ENCODE measurements around the gene HSPG2. TPM values are rescaled to one million over a fixed set of nuclear protein-coding genes. Genes with fewer than 3 reads are reported as not detected.
A peak's percentile ranks its signal among the peaks of the same experiment; 100 is the strongest.

HSPG2 gene
- total RNA-seq, 1 donor from 2014 or later = 28.7 TPM

DNA sequence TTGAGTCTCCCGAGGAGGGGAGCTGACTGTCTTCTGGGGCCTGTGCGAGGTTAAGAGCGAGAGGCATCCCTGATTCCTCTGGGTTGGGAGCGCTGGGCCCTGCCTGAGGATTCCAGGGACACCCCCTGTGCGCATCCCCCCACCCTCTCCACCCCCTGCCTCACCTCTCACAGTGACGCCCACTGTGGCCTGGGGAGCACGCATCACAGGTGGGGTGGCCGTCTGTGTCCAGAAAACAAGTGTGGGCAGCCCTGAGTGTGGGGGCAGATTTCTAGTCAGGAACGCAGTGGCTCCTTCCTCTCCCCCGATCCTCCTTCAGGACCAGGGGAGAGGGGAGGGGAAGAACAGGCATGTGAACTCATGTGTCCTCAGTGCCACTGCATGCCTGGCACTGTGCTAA is 63.3 kb downstream of the HSPG2 start:
- FAIRE-seq (no peak), DNase-seq (ENCODE audit: low read depth) (no peak)
- TF ChIP-seq, protein P1, sequence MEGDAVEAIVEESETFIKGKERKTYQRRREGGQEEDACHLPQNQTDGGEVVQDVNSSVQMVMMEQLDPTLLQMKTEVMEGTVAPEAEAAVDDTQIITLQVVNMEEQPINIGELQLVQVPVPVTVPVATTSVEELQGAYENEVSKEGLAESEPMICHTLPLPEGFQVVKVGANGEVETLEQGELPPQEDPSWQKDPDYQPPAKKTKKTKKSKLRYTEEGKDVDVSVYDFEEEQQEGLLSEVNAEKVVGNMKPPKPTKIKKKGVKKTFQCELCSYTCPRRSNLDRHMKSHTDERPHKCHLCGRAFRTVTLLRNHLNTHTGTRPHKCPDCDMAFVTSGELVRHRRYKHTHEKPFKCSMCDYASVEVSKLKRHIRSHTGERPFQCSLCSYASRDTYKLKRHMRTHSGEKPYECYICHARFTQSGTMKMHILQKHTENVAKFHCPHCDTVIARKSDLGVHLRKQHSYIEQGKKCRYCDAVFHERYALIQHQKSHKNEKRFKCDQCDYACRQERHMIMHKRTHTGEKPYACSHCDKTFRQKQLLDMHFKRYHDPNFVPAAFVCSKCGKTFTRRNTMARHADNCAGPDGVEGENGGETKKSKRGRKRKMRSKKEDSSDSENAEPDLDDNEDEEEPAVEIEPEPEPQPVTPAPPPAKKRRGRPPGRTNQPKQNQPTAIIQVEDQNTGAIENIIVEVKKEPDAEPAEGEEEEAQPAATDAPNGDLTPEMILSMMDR (IDR thresholded peaks at IDR 0.05; ENCODE audit: insufficient read depth, low read length, severe bottlenecking) = no peak
- Histone ChIP-seq H3K4me3 (ENCODE audit: low read depth, low read length) (no peak overlapping the region), H3K27me3 (ENCODE audit: control insufficient read depth, insufficient read depth, low read length) (no peaks in the 10 kb centered on the region), H3K36me3 (ENCODE audit: control insufficient read depth, insufficient read depth, low read length) (peaks cover 59% of the 10 kb centered on the region)

DNA sequence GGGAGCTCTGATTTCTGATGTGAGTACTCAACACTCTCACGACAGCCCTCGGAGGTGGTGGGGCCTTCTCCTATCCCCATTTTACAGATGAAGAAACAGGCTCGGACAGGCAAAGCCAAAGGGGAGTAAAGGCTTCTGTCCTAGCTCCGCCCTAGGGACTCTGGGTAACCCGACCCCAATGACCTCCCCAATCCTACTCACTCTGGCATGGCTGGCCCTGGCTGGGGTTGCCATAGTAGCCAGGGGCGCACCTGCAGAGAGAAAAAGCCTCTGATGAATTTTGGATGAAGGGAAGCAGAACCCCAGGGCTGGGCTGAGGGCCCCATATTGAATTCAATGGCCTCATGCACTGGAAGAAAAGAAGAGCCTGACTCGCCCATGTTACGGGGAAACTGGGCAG is 63.9 kb downstream of the HSPG2 start:
- DNase-seq (ENCODE audit: low read depth) (no peak), FAIRE-seq (no peak)
- Histone ChIP-seq H3K27me3 (ENCODE audit: control insufficient read depth, insufficient read depth, low read length) (no peaks in the 10 kb centered on the region), H3K36me3 (ENCODE audit: control insufficient read depth, insufficient read depth, low read length) (peaks cover 57% of the 10 kb centered on the region), H3K4me3 (ENCODE audit: low read depth, low read length) (no peak overlapping the region)
- TF ChIP-seq, protein P1 (IDR thresholded peaks at IDR 0.05; ENCODE audit: insufficient read depth, low read length, severe bottlenecking) = no peak

GRCh38 chr1:21872445-21873079 is 64.5 kb downstream of the HSPG2 start:
- FAIRE-seq = no peak
- Histone ChIP-seq H3K4me3 (ENCODE audit: low read depth, low read length) (no peak overlapping the region), H3K36me3 (ENCODE audit: control insufficient read depth, insufficient read depth, low read length) (peaks cover 51% of the 10 kb centered on the region)

DNA sequence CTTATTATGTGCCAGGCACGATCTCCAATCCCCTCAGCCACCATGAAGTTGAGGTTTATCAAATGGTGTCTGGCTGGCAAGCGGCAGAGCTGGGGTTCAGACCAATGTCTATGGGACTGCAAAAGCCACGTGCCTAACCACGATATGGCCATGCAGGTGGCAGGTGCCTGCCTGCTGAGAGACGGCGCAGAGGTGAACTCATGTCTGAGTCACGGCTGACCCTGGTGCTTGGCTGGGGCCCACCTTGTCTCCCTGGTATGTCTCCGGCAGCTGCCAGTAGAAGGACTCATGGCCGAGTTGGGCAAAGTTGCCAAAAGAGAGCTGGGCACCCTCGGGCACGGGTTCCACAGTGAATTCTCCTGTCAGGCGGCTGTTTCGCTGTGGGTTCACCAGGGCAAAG is 65.2 kb downstream of the HSPG2 start:
- Histone ChIP-seq H3K36me3 (ENCODE audit: control insufficient read depth, insufficient read depth, low read length) (peaks cover 52% of the 10 kb centered on the region), H3K27me3 (ENCODE audit: control insufficient read depth, insufficient read depth, low read length) (no peaks in the 10 kb centered on the region), H3K4me3 (ENCODE audit: low read depth, low read length) (no peak overlapping the region)
- FAIRE-seq (no peak), DNase-seq (ENCODE audit: low read depth) (peak; percentile 57)
- TF ChIP-seq, protein P1 (IDR thresholded peaks at IDR 0.05; ENCODE audit: insufficient read depth, low read length, severe bottlenecking) = no peak

More at GRCh38 chr1:21872445-21873079, 64.5 kb downstream of the HSPG2 start:
- no peaks in the 10 kb centered on the region for H3K27me3 ChIP-seq (ENCODE audit: control insufficient read depth, insufficient read depth, low read length)
- TF ChIP-seq, protein P1 (IDR thresholded peaks at IDR 0.05; ENCODE audit: insufficient read depth, low read length, severe bottlenecking) = no peak
- no peak for DNase-seq (ENCODE audit: low read depth)

- no peaks in the 10 kb centered on the region for H3K27me3 ChIP-seq (ENCODE audit: control insufficient read depth, insufficient read depth, low read length)
- H3K36me3 ChIP-seq (ENCODE audit: control insufficient read depth, insufficient read depth, low read length) = peaks cover 51% of the 10 kb centered on the region
- no peak for DNase-seq (ENCODE audit: low read depth)
- FAIRE-seq = no peak
- no peak overlapping the region for H3K4me3 ChIP-seq (ENCODE audit: low read depth, low read length)
- TF ChIP-seq, protein P1 (IDR thresholded peaks at IDR 0.05; ENCODE audit: insufficient read depth, low read length, severe bottlenecking) = no peak
Observed at GRCh38 chr1:21870611-21871010, 66.5 kb downstream of the HSPG2 start.

- FAIRE-seq = no peak
- peaks cover 49% of the 10 kb centered on the region for H3K36me3 ChIP-seq (ENCODE audit: control insufficient read depth, insufficient read depth, low read length)
Observed at GRCh38 chr1:21869620-21870121, 67.4 kb downstream of the HSPG2 start.

More at GRCh38 chr1:21869620-21870121, 67.4 kb downstream of the HSPG2 start:
- Histone ChIP-seq H3K27me3 (ENCODE audit: control insufficient read depth, insufficient read depth, low read length) (no peaks in the 10 kb centered on the region), H3K4me3 (ENCODE audit: low read depth, low read length) (no peak overlapping the region)
- DNase-seq (ENCODE audit: low read depth) = peak; percentile 89
- TF ChIP-seq, protein P1 (IDR thresholded peaks at IDR 0.05; ENCODE audit: insufficient read depth, low read length, severe bottlenecking) = no peak

Measured in bronchial epithelial cell (primary cell).